SK-MEL-5 (cell line): ENCODE data around the gene GPD1L. TPM values are rescaled to one million over a fixed set of nuclear protein-coding genes. Genes with fewer than 3 reads are reported as not detected.
"Not testable (repeated sequence)": the region's sequence is repeated elsewhere in the genome, so short reads cannot be mapped to it uniquely, and the experiment has no call there.

Experiments used
- DNase-seq: peaks from one replicate; pipeline ENCODE4 v3.0.0-alpha.2; 2016; ENCODE audit warnings: low read depth, low spot score
- in situ Hi-C: cut with HindIII; loops from 2 replicates; pipeline ENCODE4 v1.10.0; 2016; ENCODE audit warnings: low sequenced_read_pairs, high pct_unique_total_duplicates, low pct_unique_long_range_greater_than_20kb
- total RNA-seq: library from RNA; depleted of rRNA; stranded (reverse); fragments of >200 nt; shearing (Covaris generic); gene quantifications from 2 replicates; pipeline ENCODE4 v1.2.3, GENCODE V29; 2014

The GPD1L gene
- total RNA-seq, 1 experiment from 2014 or later: 30.4 TPM

DNA sequence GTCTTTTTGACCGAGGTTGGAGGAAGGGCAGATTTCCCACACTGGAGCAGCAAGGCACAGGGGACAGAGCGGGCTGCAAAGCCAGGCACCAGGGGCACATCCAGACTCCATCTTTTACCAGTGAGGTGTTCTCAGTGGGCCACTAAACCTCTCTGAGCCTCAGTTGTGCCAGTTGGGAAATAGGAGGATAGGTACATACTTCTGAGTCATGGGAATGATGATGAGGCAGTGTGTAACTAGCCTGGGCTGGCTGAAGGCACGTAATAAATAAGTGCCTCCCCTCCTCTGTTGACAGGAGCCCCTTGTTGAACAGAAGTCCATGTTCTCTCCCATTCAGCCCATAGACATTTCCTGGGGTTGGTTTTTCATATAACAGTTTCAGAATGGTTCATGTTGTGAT lies 48.7 kb downstream of the GPD1L start:
- in situ Hi-C loops: no loop called here
- DNase-seq: no peak

DNA sequence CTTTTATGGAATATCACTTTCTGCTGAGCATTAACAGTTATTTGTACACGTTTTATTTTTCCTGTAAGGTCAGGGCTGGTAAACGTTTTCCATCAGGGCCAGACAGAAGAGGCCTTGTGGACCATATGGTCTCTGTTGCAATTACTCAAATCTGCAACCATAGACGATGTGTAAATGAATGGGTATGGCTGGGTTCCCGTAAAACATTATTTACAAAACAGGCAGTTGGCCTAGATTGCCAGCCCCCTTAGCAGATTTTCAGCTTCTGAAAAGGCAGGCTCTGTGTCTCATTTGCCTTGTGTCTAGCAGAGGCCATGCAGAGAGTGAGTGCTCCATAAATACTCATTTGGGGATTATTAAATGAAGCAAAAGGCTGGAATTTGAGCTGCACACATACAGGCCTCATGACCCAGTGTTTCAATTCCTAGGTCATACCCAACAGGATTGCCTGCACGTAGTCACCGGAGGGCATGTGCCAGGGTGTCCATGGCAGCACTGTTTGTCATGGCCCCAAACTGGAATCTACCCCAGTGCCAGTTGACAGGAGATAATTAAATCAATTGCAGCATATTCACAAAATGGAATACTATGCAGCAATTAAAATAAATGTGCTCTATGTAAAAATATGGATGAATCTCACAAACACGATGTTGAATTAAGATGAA lies 51.3 kb downstream of the GPD1L start:
- no peak for DNase-seq

DNA sequence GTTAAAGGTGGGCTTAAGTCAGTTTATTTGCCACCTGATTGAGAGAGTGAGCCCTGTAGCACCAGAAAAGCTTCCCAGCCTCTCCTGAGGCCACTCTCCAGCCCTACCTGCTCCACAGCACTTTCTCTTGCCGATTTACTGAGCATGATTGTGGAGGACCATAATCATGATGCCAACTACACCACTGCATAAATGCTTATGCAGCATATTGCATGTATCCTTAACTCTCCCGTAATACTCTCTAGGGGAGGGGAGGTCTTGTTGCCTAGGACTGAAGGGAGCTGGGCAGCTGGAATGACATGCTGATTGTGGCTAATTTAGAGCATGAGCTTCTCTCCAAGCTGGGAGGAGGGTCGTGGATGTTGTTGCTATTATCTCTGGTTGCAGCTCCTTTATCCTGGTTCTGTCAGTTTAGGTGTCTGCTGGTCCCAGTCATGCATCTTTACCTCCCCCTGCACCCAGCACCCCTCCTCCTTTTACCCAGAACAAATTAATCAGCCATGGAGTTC lies 54.3 kb downstream of the GPD1L start:
- in situ Hi-C loops: no loop called here

More for the DNA sequence above, 51.3 kb downstream of the GPD1L start:
- in situ Hi-C loops: no loop called here

DNA sequence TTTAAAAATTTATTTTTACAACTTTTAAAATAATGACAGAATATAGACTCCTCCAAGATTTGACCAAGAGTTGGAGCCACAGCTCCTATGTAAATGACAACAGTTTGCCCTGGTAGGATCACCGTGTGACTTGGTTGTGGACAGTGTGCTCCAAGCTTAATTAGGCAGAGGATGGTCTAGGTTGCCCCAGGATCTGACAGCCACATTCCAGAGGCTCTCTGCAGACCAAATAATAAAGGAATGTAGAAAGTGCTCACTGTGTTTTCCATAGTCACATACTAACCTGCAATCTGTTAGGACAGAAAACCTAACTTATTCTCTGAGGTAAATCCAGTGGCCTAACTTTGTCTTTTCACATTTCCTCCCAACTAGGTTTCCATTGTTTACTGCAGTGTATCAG lies 59.0 kb downstream of the GPD1L start:
- in situ Hi-C loops: no loop called here
- DNase-seq: no peak

More for the DNA sequence above, 54.3 kb downstream of the GPD1L start:
- DNase-seq: no peak

DNA sequence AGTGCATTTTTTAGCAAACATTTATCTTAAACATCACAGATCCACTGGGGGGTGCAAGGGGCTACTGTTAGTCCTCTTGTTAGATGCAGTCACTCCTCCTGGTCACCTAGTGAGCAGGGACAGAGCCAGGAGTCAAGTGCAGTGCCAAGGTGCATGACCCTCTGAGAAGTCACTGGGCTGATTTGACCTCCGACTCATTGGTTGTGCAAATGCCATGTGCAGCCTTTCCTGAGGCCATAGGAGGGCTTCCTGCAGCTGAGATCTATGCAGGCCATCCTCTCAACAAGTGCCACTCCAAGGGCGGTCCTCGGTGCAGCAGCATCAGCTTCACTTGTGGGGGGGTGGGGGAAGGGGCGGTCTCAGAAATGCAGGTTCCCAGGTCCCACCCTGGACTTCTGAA lies 60.2 kb downstream of the GPD1L start:
- DNase-seq: no peak
- in situ Hi-C loops: no loop called here

DNA sequence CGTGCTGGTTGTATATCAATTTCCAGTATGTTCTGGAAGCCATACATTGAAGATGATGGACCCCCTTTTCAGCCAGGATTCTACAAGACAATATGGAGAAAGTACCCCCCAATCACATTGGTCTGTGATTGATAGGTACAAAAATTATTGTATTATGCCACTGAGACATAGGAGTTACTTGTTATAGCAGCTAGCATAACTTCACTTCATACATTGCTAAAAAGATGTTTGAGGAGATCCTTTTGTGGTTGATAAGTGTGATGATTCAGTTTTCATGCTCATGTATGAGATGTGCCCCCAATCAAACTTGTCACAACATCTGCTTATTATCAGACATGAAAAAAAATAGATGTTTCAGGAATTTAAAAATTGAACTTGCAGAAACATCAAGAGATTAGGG lies 66.0 kb downstream of the GPD1L start:
- in situ Hi-C loops: no loop called here
- DNase-seq: no peak

DNA sequence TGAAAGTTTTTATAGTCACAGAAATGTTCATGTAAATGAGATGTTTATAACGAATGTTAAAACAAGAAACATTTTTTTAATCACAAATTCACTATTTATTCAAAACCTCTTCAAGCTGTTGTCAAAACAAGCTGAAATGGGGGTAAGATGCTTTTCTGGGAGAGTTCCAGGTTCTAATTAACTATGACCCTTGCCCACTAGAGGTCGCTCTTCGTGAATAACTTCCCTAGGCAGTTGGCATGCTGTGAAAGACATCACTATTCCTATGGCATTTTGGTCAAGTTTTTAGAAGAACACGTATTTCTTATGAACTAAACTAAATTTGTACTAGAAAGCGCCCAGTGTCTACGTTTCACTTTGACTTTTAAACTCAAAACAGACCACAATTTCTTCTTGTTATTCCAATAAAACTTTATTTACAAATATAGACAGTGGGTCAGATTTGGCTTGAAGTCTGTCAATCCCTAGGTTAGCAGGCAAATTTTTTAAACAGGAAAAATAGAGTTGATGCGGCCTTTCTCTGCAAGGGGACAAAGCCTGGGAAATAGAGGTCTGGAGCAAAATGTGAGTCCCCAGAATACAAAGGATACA lies 69.3 kb downstream of the GPD1L start:
- peak; percentile 84 for DNase-seq
- in situ Hi-C loops: no loop called here

DNA sequence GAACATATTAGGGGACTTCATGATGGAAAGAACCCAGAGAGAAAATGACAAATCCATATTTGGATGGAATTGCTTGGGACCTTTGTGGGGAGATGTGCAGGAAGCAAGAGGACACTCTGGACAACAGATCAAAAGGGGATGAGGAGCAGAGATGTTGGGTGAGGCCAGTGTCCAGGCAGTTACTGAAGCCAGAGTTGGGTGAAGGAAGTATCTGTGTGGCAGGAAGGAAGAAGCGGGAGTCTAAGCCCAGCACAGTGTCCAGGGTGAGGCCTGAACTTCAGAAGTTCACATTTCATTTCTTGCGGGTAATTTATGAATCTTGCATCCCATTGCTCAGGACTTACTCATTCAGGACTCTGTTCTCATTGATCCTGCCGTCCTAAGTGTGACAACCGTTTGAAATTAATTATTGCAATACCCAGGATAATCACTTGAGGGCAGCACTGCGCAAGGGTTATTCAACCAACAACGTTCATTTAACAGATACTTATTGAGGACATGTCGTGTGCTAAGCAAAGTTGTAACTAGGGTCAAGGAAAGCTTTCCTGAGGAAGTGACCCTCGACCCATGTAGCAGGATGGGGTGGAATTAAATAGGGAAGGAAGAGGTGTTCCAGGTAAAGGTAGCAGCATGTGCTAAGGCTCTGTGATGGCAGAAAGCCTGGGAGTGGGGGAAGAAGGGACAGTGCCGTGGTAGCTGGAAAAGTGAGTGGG lies 70.7 kb downstream of the GPD1L start:
- DNase-seq: peak; percentile 83
- in situ Hi-C loops: no loop called here

DNA sequence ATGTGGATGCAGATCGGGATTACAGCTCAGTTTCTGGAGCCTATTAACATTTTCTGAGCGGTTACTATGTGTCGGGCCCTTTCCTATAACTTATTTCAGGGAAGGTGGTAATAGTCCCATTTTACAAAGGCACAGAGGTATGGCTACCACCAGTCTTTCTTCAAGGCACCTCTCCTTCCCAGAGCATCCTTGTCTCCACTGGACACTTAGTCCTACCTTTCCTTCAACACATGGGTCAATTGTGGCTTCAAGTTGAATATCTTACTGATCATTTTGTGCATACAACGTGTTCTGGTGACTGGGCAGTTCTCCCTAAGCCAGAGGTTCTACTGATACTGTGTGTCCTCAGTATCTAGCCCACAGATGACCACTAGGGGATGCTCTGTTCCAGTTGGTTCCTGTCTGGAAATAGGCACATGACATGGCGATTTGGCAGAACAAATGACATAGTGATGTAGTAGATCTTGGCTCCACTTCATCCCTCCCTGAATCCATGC lies 71.3 kb downstream of the GPD1L start:
- in situ Hi-C loops: no loop called here
- peak; percentile 96 for DNase-seq

DNA sequence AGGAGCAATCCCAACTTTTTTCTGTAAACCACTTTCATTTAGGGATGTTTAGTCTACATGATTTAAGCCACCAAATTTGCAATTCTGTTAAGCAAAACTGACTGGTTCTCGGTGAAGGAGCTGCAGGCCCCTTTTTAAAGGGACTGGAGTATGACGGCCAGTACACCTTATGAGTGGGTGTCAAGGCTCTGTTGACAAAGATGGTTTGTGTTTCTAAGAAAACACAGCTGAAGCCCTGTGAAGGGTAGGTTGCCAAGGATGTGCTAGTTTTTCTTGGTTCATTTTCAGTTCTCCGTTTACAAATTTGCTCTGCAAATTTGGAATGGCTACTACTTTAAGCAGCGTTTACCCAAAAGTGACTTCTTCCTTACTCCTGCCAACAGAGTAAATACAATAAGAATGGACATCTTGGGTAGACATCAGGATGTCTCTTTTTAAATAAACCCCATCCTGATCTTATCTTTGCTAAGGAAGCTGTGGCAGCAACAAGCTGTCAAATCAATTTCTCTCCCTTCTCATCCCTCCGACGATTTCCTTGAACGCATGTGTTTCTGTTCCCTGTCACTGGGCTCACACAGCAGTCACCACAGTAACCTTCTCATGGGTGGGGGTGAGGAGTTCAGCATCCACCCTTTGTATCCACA lies 73.8 kb downstream of the GPD1L start:
- in situ Hi-C loops: no loop called here

DNA sequence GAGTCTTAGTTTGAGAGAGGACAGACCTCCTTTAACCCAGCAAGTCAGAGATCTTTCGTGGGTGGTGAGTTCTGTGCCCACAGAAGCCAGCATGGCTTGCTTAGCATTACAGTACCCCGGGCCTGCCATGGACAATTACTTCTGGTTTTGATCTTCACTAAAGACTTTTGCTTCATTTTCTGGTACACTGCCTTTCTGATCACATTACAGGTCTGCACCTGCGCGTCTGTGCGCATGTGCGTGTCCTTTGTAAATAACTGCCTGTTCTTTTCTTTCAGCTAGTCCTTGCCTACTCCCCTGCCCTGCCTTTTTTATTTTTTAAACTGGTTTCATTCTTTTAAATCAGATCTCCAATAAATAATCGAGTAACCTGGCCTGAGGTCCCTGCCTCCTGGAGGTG lies 74.9 kb downstream of the GPD1L start:
- in situ Hi-C loops: no loop called here
- DNase-seq: no peak

More for the DNA sequence above, 73.8 kb downstream of the GPD1L start:
- DNase-seq: no peak

DNA sequence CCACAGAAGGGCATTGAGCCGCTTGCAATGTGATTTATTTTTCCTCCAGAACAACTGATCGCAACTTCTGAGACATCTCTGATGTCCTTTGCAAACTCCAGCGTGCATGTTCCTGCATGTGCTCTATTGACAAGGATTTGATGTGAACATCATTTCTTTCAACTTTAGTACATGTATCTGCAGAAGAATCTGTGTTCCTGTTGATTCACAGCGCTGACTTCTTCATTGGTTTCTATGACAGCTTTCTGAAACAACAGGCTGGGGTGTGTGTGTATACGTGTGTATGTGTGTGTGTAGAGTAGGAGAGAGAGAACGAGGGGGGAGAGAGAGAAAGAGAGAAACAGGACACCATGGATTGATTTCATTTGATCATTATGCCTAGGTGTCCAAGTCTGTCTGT lies 75.4 kb downstream of the GPD1L start:
- in situ Hi-C loops: no loop called here
- DNase-seq: no peak

DNA sequence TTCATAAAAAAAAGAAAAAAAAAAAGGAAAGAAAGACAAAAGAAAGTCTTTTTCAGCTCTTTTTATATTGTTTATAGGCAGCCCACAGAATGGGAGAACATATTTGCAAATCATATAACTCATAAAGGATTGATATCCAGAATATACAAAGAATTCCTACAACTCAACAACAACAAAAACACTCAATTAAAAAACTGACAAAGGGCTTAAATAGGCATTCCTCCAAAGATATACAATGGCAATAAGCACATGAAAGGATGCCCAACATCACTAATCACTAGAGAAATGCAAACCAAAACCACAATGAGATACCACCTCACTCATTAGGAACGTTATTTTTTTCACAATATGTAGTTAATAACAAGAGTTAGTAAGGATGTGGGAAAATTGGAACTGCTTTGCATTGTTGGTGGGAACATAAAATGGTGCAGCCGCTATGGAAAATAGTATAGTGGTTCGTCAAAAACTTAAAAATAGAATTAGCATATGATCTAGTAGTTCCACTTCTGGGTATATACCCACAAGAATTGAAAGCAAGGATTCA lies 77.8 kb downstream of the GPD1L start:
- no peak for DNase-seq
- in situ Hi-C loops: no loop called here

DNA sequence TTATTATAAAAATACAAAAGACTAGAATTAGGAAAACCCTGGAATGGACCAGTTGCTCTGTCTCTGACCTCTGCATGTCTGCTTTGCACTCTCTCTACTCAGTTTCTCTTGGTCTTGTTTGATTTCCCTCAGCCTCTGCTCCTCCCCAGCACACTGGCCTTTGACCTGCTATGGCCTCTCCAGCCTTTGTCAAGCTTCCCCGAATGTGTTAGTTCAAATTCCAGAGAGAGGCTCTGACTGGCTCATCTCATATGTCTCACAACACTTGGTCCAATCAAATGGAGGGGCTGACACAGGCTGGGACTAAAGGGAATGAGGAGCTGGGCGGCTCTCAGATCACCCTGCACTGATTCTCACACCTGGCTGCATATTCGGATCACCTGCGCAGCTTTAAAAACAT lies 79.7 kb downstream of the GPD1L start:
- in situ Hi-C loops: no loop called here
- no peak for DNase-seq

DNA sequence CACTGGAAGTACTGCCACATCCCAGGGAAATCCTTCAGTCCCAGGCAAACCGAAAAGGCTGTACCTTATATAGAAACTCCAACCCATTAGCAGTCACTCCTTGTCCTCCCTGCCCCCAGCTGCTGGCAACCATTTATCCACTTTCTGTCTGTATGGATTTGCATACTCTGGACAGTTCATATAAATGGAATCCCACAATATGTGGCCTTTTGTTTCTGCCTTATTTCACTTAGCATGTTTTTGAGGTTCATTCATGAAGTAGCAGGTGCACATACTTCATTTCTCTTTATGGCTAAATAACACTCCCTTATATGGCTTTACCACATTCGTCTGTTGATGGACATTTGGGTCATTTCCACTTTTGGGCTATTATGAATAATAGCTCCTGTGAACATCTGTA lies 80.5 kb downstream of the GPD1L start:
- in situ Hi-C loops: no loop called here

DNA sequence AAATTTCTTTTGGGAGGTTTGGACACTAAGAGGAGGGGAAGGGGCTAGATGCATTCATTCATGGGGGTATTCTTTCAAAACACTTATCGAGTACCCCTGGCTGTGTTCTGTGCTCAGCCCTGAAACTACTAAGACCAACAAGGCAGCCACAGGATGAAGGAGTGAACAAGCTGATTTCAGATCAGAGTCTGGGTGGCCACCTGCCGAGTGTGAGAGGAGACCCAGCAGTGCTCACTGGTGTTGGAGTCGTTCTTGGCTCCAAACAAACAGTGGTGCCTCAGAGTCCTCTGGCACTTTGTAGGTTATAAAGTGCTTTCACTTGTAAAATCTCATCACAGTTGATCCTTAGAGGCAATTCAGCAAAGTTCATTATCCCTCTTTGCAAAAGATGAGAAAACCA lies 83.3 kb downstream of the GPD1L start:
- no peak for DNase-seq
- in situ Hi-C loops: no loop called here

More for the DNA sequence above, 80.5 kb downstream of the GPD1L start:
- no peak for DNase-seq

DNA sequence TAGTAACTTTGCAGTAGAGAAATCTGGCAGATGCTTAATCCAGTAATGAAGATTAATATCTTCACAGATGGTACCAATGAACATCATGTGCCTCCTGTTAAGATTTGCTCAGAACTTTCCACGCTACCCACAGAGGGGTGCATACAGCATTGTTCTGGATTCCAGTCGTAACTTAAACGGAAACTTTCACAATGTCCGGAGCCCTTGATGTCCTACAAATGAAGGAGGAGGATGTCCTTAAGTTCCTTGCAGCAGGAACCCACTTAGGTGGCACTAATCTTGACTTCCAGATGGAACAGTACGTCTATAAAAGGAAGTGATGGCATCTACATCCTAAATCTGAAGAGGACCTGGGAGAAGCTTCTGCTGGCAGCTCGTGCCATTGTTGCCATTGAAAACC lies 84.1 kb downstream of the GPD1L start:
- in situ Hi-C loops, DNase-seq: not testable (repeated sequence)

DNA sequence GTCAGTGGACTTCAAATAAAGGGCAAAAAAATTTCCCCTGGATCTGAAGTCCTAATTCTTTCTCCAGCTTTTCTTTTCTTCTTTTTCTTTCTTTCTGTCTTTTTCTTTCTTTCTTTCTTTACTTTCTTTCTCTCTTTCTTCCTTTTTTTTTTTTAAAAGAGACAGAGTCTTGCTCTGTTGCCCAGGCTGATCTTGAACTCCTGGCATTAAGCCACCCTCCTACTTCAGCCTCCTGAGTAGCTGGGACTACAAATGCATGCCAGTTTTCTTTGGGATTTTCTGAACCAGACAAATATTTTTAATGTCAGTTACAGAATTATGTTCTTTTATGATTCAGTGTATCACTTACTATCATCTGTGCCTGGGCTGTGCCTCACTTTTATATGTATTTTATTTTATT lies 86.7 kb downstream of the GPD1L start:
- no peak for DNase-seq
- in situ Hi-C loops: no loop called here
